GM21576 (cell line): ENCODE data around the gene NEURL1.

Experiments used
- ATAC-seq: cut with Tn5 transposase; IDR thresholded peaks from one replicate; pipeline ENCODE4 v1.9.1; 2021; ENCODE audit warnings: mild to moderate bottlenecking, moderate library complexity; ENCODE audit not compliant: unreplicated experiment

Gene NEURL1

GRCh38 chr10:103578782-103579382, 85.4 kb downstream of the NEURL1 start:
- ATAC-seq, result no peak

- ATAC-seq, result no peak
Observed at GRCh38 chr10:103580011-103580410, 86.5 kb downstream of the NEURL1 start.

GRCh38 chr10:103580430-103580829, 86.9 kb downstream of the NEURL1 start:
- no peak for ATAC-seq

GRCh38 chr10:103581499-103581898, 88.0 kb downstream of the NEURL1 start:
- no peak for ATAC-seq

GRCh38 chr10:103582331-103583123, 89.0 kb downstream of the NEURL1 start:
- no peak for ATAC-seq

GRCh38 chr10:103583871-103584215, 90.3 kb downstream of the NEURL1 start:
- ATAC-seq, result no peak

GRCh38 chr10:103584216-103585010, 90.9 kb downstream of the NEURL1 start:
- no peak for ATAC-seq

- no peak for ATAC-seq
Observed at GRCh38 chr10:103585011-103585405, 91.5 kb downstream of the NEURL1 start.

- ATAC-seq, result no peak
Observed at GRCh38 chr10:103587073-103587472, 93.6 kb downstream of the NEURL1 start.

GRCh38 chr10:103589074-103589630, 95.6 kb downstream of the NEURL1 start:
- ATAC-seq, result no peak

- no peak for ATAC-seq
Observed at GRCh38 chr10:103590060-103590459, 96.6 kb downstream of the NEURL1 start.

GRCh38 chr10:103590744-103591291, 97.3 kb downstream of the NEURL1 start:
- ATAC-seq, result no peak

- ATAC-seq, result peak; percentile 66
Observed at GRCh38 chr10:103592186-103593021, 98.9 kb downstream of the NEURL1 start.

- no peak for ATAC-seq
Observed at GRCh38 chr10:103593022-103593570, 99.6 kb downstream of the NEURL1 start.

GRCh38 chr10:103595933-103596726, 102.6 kb downstream of the NEURL1 start:
- ATAC-seq, result no peak

- ATAC-seq, result no peak
Observed at GRCh38 chr10:103597003-103597402, 103.5 kb downstream of the NEURL1 start.

- no peak for ATAC-seq
Observed at GRCh38 chr10:103598654-103599115, 105.2 kb downstream of the NEURL1 start.

GRCh38 chr10:103599211-103599610, 105.7 kb downstream of the NEURL1 start:
- ATAC-seq, result no peak

- no peak for ATAC-seq
Observed at GRCh38 chr10:103599907-103600306, 106.4 kb downstream of the NEURL1 start.
